Measurements from ENCODE around the gene SLC1A1.
"Not testable (repeated sequence)": the region's sequence is repeated elsewhere in the genome, so short reads cannot be mapped to it uniquely, and the experiment has no call there.

SLC1A1 gene

GRCh38 chr9:4507306-4508130, 17.2 kb downstream of the SLC1A1 start:
- DNase-seq: no peak

DNA sequence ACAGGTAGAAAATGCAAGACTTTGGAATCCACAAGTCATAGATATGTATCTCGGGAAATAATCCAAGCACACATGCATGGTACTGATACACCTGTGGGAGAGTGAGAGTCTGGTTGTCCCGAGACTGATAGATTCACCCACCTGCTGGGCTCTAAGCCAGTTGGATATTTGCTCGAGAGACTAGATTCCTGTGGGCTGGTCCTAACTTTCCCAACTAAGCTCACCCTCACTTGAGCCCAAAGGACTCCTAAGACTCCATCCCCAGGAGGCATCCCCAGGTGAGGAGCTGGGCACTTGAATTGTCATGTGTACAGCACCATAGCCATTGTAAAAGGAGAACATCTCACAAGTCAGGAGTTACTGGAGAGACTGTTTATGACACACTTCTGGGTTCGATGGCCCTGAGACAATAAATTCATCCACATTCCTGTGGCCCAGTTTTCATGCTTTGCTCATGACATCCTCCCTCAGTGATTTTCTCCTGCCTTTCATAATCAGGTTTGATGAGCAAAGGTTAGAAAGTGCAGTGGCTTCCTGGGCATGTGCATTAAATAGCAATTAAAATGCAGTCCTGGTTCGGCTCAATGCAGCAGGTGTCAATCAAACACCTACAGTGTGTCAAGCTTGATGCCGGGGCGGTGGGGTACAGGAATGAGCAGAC, 18.1 kb downstream of the SLC1A1 start:
- no peak for DNase-seq

DNA sequence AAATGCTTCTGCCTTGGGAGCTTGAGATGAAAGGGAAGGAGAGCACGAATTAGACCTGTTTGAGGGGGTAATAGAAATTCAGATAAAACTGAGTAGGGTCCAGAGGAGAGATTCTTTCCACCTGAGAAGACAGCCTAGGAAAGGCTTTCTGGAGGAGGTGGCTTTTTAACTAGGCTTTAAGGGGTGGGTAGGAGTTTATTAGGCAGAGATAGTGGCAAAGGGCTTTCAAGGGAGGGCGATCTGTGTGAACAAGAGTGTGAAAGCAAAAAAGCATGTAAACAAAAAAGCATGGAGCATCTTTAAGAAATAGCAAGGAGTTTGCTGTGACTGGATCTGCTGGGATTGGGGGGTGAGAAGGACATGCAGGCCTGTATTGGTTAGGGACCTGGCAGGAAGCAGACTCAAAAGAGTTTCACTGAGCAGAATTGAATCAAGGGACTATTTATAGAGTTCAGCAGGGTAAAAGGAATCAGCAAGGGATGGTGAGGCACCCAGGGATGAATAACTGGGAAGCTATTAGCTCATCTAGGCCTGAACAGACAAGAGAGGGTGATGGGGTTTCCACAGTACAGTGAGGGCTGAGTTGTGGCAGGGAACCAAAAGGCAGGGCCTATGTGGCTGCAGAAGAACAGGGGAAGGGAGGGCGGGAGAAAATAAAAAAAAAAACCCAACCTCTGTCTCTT, 18.8 kb downstream of the SLC1A1 start:
- no peak for DNase-seq

- DNase-seq: no peak
These were observed 19.3 kb downstream of the SLC1A1 start for GRCh38 chr9:4509590-4509984.

DNA sequence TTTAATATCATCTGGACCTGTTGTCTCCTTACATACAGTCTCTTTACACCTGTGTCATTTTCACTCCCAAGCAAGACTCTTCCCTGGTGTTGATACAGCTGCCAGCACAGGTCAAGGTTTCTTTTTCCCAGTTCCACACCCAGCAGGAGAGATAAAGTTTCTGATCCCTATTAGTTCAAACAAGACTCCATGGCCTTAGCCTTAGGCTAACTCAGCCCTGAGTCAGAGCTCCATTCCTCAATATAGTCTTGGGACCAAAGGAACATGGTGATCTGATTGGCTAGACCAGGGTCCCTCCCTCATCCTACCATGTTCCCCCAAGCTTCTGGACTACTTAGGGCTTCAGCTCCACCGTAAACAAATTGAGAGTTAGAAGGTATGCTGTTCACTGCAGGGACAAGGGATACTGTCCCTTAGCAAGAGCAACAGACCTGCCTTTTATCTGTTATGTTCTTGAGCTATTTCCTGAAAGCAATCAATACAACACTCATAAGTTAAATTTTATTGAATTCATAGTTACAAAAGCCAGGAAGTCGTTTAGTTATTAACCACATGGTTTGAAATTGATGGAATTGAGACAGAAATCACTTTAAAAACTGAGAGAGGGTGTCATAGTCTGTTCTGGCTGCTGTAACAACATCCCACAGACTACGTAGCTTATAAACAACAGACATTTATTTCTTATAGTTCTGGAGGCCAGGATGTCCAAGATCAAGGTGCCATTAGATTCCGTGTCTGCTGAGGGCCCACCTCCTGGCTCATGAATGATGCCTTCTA, 20.5 kb downstream of the SLC1A1 start:
- no peak for DNase-seq

DNA sequence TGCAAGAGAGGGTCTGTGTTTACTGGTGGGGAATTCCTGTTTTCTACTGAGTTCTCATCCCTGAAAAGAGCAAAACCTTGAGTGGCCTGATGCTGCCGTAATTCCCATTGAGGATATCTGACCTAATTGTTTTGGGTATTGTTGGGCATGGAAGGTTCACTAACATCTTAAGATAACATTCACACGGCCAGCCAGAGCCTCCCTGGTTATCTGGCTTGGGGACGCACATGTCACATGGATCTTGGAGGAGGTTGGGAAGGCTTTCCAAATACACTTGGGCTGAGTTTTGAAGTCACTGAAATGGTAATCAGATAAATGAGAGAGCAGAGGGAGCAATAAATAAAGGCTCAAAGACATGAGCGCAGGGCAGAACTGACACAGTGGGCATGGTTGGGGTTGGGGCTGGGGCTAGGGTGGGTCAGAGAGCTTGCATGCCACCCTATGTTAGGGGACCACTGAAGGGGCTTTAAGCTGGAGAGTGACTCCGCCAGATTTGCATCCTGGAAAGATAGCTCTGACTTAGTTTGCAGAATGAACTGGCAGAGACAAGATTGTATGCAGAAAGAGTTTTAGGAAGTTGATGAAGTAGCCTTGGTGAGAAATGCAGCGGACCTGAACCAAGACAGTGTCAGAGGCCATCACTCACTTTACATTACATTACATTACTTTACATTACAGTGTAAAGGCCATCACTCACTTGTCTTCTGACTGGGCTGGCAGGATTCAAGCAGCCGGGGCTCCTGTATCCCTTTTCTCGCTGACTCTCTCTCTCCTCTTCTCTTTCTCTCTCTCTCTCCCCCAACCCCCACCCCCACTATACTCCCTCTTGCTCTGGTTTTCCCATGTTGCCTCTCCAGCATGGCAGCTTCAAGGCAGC, 24.2 kb downstream of the SLC1A1 start:
- no peak for DNase-seq

DNA sequence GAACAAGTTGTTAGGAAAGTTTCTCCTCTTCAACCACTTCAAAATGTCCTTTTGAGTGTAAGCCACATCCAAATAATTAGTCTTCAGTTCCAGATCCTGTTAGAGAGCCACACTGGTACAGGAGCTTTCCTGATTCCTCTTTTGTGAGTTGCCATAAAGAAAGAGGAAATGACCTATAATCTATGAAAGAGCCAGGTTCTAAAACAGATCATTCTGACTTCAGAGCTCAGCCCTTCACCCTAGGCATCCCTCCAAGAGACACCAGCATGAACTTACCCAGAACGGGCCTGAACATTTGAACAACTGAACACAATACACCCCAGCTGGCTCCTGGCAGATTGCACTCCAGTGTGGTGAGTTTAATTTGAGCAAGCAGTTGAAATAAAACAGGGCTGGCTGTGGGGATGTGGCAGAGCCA, 25.7 kb downstream of the SLC1A1 start:
- no peak for DNase-seq

GRCh38 chr9:4517274-4517673, 27.0 kb downstream of the SLC1A1 start:
- no peak for DNase-seq

- no peak for DNase-seq
These were observed 29.3 kb downstream of the SLC1A1 start for GRCh38 chr9:4519604-4520003.

DNA sequence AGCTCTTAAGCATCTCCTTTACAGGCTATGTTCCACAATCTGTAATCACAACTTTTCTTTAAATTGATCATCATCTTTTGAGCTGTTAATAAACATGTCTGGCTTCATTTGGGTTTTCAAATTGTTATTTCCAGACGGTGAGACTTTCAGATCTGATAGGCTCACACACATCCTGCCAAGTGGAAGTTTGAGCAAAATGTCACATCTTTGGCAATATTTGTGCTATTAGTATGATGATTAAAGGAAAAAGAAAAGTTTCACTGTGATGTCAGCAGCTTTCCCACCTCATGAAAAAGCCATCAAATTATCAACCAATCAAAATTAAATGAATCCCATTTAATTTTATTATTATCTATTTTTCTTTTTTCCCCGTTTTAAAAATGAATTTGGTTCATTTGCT, 29.8 kb downstream of the SLC1A1 start:
- DNase-seq: no peak

DNA sequence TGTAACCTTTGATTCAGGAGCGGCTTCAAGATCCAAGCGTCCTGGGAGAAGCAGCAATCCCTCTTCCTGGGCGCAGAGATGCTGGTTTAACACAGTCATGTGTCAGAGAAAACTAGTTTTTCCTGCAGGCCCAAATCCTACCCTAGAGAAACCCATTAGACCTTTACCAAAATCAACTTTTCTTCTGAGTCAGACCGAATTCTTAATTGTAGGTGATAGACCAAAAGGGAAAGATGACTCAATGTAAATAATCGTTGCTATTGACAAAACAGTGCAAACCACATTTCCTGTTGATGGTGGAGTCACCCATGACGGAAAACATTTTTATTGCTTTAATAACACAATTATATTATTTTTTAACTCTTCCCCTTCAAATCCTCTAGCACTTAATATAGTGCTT, 40.1 kb downstream of the SLC1A1 start:
- DNase-seq: no peak

- not testable (repeated sequence) for DNase-seq
These were observed 40.6 kb downstream of the SLC1A1 start for GRCh38 chr9:4530831-4531230.

- DNase-seq: not testable (repeated sequence)
These were observed 41.1 kb downstream of the SLC1A1 start for GRCh38 chr9:4531355-4531754.

GRCh38 chr9:4533881-4534280, 43.6 kb downstream of the SLC1A1 start:
- not testable (repeated sequence) for DNase-seq

- DNase-seq: not testable (repeated sequence)
These were observed 45.9 kb downstream of the SLC1A1 start for GRCh38 chr9:4536196-4536595.

- DNase-seq: no peak
These were observed 47.3 kb downstream of the SLC1A1 start for GRCh38 chr9:4537581-4537980.

DNA sequence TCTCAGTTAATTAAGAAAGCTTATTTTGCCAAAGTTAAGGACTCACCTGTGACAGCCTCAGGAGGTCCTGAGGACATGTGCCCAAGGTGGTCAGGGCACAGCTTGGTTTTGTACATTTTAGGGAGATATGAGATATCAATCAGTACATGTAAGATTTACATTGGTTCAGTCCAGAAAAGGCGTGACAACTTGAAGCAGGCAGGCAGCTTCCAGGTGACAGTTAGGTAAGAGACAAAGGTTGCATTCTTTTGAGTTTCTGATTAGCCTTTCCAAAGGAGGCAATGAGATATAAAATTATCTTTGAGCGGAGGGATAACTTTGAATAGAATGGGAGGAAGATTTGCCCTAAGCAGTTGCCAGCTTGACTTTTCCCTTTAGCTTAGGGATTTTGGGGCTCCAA, 47.8 kb downstream of the SLC1A1 start:
- DNase-seq: no peak

DNA sequence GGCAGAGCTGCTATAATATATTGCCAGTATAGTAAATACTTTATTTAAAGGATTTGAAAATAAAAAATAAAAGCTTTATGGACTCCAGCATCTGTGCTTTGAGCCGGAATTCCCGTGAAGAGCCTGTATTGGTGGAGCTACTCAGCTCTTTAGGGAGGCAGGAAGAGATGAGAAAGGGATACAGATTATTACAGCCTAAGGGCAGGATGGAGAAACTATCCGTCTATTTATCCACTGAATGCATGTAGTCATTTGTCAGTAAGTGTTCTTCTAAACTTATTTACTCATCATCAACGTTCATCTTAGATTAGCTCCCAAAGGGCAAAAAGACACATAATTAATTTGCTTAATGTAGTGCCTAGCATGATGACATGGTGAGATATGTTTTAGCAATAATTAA, 48.4 kb downstream of the SLC1A1 start:
- DNase-seq: no peak

DNA sequence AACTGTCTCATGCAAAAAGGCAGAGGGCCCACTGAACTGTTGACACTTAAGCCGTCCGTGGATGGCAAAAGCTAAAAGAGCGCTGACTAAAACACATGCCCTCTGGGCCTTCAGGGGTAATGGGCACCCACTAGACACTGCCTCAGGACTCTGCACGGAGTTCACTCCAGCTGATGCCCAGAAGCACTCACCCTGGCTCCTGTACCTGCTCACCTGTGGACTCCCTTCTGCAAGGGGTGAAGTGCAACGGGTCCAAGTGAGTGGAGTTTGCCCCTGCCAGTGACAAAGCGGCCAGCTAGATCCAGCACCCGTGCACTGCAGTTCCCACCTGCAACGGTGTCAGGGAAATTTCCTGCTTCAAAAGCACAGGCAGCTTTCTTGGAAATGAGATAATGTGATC, 50.2 kb downstream of the SLC1A1 start:
- DNase-seq: no peak

- DNase-seq: no peak
These were observed 51.0 kb downstream of the SLC1A1 start for GRCh38 chr9:4541281-4541680.

DNA sequence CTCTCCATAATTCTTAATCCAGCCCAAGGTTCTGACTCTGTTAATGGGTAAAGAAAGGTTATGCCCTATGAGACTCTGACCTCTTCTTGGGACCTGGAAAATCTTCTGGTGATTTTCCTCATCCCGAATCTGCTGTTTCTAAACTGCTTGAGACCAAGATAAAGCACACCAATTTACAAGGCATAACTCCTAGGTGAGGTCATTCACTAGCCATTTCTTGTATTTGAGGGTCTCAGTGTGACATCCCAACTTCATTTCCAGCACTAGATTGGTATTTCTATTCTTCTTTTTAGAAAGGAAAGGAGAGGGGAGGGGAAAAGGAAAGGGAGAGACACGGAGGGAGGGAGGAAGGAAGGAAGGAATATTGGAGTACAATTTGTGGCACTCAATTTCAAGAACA, 51.6 kb downstream of the SLC1A1 start:
- DNase-seq: no peak

- DNase-seq: not testable (repeated sequence)
These were observed 54.4 kb downstream of the SLC1A1 start for GRCh38 chr9:4544714-4545113.
